Kidney (tissue), 14 donors: ENCODE data around the gene SCRN3. TPM values are rescaled to one million over a fixed set of nuclear protein-coding genes. Genes with fewer than 3 reads are reported as not detected.

ENCODE experiments used
- DNase-seq, 5 donors: peaks; one replicate each; pipeline ENCODE4 v3.0.0-alpha.2; 2013 to 2020
- FAIRE-seq: peaks from 2 replicates; lab custom pipeline; 2012; peaks lifted over from hg19 to GRCh38; lab: Jason Lieb, UNC
- H3K27ac ChIP-seq, 2 donors: one replicate each; pipeline ENCODE4 v1.7.0; 2013; ENCODE audit warnings: low read depth in 2 of 2, low read length in 2 of 2, inconsistent platforms in 1 of 2
- H3K27me3 ChIP-seq: one replicate; pipeline ENCODE4 v1.7.1; 2013; ENCODE audit warnings: low read length, inconsistent platforms; ENCODE audit not compliant: control insufficient read depth, insufficient read depth
- H3K36me3 ChIP-seq, 3 donors: one replicate each; pipeline versions ENCODE4 v1.7.0 to v1.7.1; 2013; ENCODE audit warnings: low read length in 3 of 3, control low read depth in 1 of 3, inconsistent platforms in 1 of 3; ENCODE audit not compliant: insufficient read depth in 3 of 3, control insufficient read depth in 2 of 3
- H3K4me1 ChIP-seq, 3 donors: one replicate each; pipeline versions ENCODE4 v1.7.0 to v1.7.1; 2013; ENCODE audit warnings: low read length in 3 of 3, inconsistent platforms in 1 of 3, low read depth in 1 of 3; ENCODE audit not compliant: control insufficient read depth in 2 of 3, insufficient read depth in 2 of 3
- H3K4me3 ChIP-seq, 3 donors: one replicate each; pipeline versions ENCODE4 v1.7.0 to v1.8.1; 2013; ENCODE audit warnings: low read length in 3 of 3, control low read depth in 1 of 3, inconsistent platforms in 1 of 3
- H3K9ac ChIP-seq, 3 donors: one replicate each; pipeline versions ENCODE4 v1.7.0 to v1.7.1; 2013; ENCODE audit warnings: low read length in 3 of 3, control low read depth in 1 of 3, inconsistent platforms in 1 of 3
- H3K9me3 ChIP-seq, 3 donors: one replicate each; pipeline versions ENCODE4 v1.7.0 to v1.7.1; 2013; ENCODE audit warnings: low read length in 3 of 3, control low read depth in 1 of 3, inconsistent platforms in 1 of 3; ENCODE audit not compliant: control insufficient read depth in 2 of 3, insufficient read depth in 1 of 3
- CTCF ChIP-seq: IDR thresholded peaks from 3 replicates; pipeline ENCODE4 v1.5.1; 2012; ENCODE audit warnings: mild to moderate bottlenecking, moderate library complexity, borderline replicate concordance; ENCODE audit not compliant: insufficient read depth; ENCODE audit errors: extremely low read depth
- intact Hi-C: fragments of 100-400 bp; cut with DNase I; formaldehyde crosslinking; loops from one replicate; pipeline ENCODE4 v1.11.1; 2022
- polyA plus RNA-seq: library from polyadenylated mRNA; stranded (reverse); fragments of 350-450 nt; fragmentation: Illumina TruSeq; extraction: RNeasy Lipid Tissue Mini Kit (QIAGEN cat#74804); gene quantifications from one replicate; pipeline ENCODE4 v1.2.3, GENCODE V29; 2014; ENCODE audit warnings: low read depth, low replicate concordance; ENCODE audit not compliant: insufficient read depth
- total RNA-seq: library from RNA; stranded (reverse); fragmentation: NEBNext Ultra II Directional; extraction: Animal tissue kit (Norgen Biotek cat#: 25700); gene quantifications from one replicate; pipeline ENCODE4 v1.2.1, GENCODE V29; 2021
- donor health status: control.
- donor health status: control.
- donor health status: control.
- donor health status: control.
- donor health status: control.
- donor health status: DM: yes; HTN: yes; CAD: no.
- donor health status: Normal renal cell carcinoma (clear cell type).

SCRN3 gene
- total and polyA plus RNA-seq, 2 donors from 2014 or later = 13.7 to 29.0 TPM

DNA sequence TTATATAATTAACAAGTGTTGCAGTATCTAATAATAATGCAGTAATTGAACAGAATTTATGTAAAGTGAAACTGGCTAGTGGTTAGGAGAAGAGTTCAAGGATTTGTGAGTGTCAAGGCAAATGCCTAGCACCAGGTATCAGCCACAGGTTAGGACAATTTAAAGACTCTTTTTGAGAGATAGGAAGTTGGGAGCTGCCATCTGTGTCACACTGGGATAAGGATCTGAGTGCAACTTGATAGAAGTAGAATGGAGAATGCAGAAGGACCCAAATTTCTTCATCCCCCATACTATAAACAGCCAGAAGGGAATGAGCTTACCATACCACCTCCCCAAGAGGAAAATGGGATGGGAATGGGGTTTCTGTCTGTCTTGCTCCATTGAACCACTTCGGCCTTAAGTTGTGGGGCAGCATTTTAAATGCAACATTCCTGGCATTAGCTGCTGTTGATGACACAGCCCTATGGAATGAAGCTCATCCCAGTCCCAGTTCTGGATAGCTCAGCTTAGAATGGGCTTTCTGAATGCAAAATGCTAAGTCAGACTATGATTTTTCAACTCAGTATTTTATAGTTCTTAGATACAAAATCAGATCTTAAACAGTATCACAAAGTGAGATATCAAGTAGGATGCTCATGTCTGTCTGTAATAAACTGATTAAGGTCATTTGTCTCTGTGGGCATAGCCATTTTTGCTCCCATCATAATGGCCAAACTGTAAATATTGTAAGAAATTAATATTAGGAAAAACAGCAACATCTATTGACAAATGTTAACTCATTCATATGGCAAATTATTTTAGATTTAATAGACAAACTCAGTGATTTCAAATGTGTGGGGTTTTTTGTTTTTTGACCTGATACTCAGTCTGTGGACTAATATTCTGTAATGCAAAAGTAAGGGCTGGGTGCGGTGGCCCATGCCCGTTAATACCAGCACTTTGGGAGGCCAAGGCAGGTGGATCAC is 47.3 kb downstream of the SCRN3 start:
- no peak overlapping the region for H3K4me3 ChIP-seq
- DNase-seq = no peak
- H3K27ac ChIP-seq = no peak overlapping the region
- H3K27me3 ChIP-seq = no peaks in the 10 kb centered on the region
- intact Hi-C loops = no loop called here
- peaks cover 0 to 23% (median 6%) of the 10 kb centered on the region in 3 donors for H3K36me3 ChIP-seq
- H3K9ac ChIP-seq = no peak overlapping the region
- H3K4me1 ChIP-seq = no peaks in the 10 kb centered on the region
- no peak for TF ChIP-seq CTCF
- FAIRE-seq = no peak
- H3K9me3 ChIP-seq = no peaks in the 10 kb centered on the region

DNA sequence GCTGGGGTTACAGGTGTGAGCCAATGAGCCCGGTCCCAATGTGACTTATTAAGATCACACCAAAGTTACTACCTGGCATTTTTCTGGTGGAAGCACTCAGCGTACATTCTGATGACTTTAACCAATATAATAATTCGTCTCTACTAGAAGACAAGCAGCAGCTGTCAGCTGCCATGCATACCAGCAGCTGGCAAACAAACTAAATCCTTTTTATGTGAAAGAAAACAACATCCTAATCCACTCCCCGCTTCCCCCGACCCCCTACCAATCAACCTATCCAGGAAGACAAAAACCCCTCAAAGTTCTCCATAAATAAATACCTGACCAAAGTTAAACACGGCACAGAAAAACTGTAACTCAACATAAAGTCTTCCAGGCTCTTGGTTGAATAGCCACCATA is 49.2 kb downstream of the SCRN3 start:
- FAIRE-seq = no peak
- H3K27ac ChIP-seq = no peak overlapping the region
- intact Hi-C loops = no loop called here
- no peak for DNase-seq
- peaks cover 0 to 21% (median 6%) of the 10 kb centered on the region in 3 donors for H3K36me3 ChIP-seq
- no peak overlapping the region for H3K9ac ChIP-seq
- no peaks in the 10 kb centered on the region for H3K9me3 ChIP-seq
- H3K27me3 ChIP-seq = no peaks in the 10 kb centered on the region
- TF ChIP-seq CTCF = no peak
- no peaks in the 10 kb centered on the region for H3K4me1 ChIP-seq
- no peak overlapping the region for H3K4me3 ChIP-seq

DNA sequence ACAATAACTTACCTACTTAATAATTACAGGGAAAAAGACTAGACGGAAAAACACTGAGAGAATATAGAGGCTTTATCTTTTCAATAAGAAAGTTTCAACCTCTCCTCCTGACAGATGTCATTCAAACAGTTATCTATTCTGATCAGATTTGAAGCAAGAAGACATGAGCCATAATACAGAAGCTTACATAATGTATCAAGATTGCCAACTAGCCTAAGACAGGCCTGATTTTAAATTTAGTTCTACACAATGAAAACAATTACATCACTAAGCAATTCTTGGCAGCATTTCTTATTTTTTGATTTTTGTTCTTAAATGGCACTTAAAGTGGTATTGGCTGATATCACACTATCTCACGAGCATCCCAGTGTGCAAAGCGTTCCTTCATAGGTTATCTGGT is 49.7 kb downstream of the SCRN3 start:
- no peak for TF ChIP-seq CTCF
- intact Hi-C loops = no loop called here
- no peak for FAIRE-seq

More for the DNA sequence above, 49.7 kb downstream of the SCRN3 start:
- no peak overlapping the region for H3K9ac ChIP-seq
- H3K27ac ChIP-seq = no peak overlapping the region
- no peaks in the 10 kb centered on the region for H3K4me1 ChIP-seq
- no peak for DNase-seq
- no peak overlapping the region for H3K4me3 ChIP-seq
- H3K9me3 ChIP-seq = no peaks in the 10 kb centered on the region
- H3K36me3 ChIP-seq = peaks cover 0 to 17% (median 6%) of the 10 kb centered on the region in 3 donors
- no peaks in the 10 kb centered on the region for H3K27me3 ChIP-seq
